ENCODE measurements around the gene FASN. TPM values are rescaled to one million over a fixed set of nuclear protein-coding genes. Genes with fewer than 3 reads are reported as not detected.

FASN gene
- total and polyA plus RNA-seq, 2 of the 13 experiments (the other 11 are each of a cell fraction or from before 2014, with no cell fraction given), result 51.7 to 101 TPM

DNA sequence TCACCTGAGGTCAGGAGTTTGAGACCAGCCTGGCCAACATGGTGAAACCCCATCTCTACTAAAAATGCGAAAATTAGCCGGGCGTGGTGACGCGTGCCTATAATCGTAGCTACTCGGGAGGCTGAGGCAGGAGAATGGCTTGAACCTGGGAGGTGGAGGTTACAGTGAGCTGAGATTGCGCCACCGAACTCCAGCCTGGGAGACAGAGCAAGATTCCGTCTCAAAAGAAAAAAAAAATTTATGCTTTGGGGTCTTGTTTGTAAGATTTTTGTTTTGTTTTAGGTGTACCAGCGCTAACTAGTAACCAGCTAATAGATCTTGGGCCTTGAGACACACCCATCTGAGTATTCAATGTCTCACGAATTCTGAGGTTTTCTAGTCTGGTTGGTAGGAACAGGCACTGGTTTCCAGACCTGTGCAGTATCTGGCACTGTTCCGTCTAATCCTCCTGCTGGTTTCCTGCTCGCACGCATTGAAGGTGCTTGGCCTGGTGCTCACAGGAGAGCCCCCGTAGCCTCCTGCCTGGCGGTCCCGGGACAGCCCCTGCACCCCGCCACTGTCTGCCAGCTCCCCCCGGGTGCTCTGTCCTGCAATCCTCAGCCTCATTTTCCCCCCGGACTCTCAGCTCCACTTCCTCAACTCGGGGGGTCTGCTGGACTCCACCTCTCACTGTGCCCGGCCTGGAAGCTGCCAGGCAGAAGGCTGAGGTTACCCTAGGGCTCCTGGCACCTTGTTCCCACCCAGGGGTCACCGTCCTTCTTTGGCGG, 21.8 kb downstream of the FASN start (continued):
- TF ChIP-seq, protein P1, sequence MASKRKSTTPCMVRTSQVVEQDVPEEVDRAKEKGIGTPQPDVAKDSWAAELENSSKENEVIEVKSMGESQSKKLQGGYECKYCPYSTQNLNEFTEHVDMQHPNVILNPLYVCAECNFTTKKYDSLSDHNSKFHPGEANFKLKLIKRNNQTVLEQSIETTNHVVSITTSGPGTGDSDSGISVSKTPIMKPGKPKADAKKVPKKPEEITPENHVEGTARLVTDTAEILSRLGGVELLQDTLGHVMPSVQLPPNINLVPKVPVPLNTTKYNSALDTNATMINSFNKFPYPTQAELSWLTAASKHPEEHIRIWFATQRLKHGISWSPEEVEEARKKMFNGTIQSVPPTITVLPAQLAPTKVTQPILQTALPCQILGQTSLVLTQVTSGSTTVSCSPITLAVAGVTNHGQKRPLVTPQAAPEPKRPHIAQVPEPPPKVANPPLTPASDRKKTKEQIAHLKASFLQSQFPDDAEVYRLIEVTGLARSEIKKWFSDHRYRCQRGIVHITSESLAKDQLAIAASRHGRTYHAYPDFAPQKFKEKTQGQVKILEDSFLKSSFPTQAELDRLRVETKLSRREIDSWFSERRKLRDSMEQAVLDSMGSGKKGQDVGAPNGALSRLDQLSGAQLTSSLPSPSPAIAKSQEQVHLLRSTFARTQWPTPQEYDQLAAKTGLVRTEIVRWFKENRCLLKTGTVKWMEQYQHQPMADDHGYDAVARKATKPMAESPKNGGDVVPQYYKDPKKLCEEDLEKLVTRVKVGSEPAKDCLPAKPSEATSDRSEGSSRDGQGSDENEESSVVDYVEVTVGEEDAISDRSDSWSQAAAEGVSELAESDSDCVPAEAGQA (IDR thresholded peaks at IDR 0.05; ENCODE audit: low read depth), result no peak
- TF ChIP-seq, protein P1 (CRISPR knock-in tag; IDR thresholded peaks at IDR 0.05; ENCODE audit: borderline replicate concordance), result no peak
- TF ChIP-seq, protein P2, sequence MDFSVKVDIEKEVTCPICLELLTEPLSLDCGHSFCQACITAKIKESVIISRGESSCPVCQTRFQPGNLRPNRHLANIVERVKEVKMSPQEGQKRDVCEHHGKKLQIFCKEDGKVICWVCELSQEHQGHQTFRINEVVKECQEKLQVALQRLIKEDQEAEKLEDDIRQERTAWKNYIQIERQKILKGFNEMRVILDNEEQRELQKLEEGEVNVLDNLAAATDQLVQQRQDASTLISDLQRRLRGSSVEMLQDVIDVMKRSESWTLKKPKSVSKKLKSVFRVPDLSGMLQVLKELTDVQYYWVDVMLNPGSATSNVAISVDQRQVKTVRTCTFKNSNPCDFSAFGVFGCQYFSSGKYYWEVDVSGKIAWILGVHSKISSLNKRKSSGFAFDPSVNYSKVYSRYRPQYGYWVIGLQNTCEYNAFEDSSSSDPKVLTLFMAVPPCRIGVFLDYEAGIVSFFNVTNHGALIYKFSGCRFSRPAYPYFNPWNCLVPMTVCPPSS (IDR thresholded peaks at IDR 0.05), result no peak
- TF ChIP-seq, protein P3, sequence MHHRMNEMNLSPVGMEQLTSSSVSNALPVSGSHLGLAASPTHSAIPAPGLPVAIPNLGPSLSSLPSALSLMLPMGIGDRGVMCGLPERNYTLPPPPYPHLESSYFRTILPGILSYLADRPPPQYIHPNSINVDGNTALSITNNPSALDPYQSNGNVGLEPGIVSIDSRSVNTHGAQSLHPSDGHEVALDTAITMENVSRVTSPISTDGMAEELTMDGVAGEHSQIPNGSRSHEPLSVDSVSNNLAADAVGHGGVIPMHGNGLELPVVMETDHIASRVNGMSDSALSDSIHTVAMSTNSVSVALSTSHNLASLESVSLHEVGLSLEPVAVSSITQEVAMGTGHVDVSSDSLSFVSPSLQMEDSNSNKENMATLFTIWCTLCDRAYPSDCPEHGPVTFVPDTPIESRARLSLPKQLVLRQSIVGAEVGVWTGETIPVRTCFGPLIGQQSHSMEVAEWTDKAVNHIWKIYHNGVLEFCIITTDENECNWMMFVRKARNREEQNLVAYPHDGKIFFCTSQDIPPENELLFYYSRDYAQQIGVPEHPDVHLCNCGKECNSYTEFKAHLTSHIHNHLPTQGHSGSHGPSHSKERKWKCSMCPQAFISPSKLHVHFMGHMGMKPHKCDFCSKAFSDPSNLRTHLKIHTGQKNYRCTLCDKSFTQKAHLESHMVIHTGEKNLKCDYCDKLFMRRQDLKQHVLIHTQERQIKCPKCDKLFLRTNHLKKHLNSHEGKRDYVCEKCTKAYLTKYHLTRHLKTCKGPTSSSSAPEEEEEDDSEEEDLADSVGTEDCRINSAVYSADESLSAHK (CRISPR knock-in tag; IDR thresholded peaks at IDR 0.05; ENCODE audit: borderline replicate concordance), result no peak
- TF ChIP-seq, protein P4, sequence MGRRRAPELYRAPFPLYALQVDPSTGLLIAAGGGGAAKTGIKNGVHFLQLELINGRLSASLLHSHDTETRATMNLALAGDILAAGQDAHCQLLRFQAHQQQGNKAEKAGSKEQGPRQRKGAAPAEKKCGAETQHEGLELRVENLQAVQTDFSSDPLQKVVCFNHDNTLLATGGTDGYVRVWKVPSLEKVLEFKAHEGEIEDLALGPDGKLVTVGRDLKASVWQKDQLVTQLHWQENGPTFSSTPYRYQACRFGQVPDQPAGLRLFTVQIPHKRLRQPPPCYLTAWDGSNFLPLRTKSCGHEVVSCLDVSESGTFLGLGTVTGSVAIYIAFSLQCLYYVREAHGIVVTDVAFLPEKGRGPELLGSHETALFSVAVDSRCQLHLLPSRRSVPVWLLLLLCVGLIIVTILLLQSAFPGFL (CRISPR knock-in tag; IDR thresholded peaks at IDR 0.05), result no peak
- TF ChIP-seq ZNF556 (CRISPR knock-in tag; IDR thresholded peaks at IDR 0.05; ENCODE audit: borderline replicate concordance) (0 out of 2 replicates have a peak, but pooled peaks have one; percentile 44), ZNF101 (CRISPR knock-in tag; IDR thresholded peaks at IDR 0.05; ENCODE audit: borderline replicate concordance, low read depth) (peak; percentile 77; the same call in 1 of the 2 replicates), ZNF143 (CRISPR knock-in tag; IDR thresholded peaks at IDR 0.05) (no peak), CBFB (CRISPR knock-in tag; IDR thresholded peaks at IDR 0.05) (no peak), RBM22 (optimal IDR thresholded peaks at IDR 0.05; ENCODE audit: low read length) (peak; percentile 96), REXO4 (CRISPR knock-in tag; IDR thresholded peaks at IDR 0.05; ENCODE audit: borderline replicate concordance) (0 out of 2 replicates have a peak, but pooled peaks have one; percentile 12), SMAD1 (CRISPR knock-in tag; IDR thresholded peaks at IDR 0.05; ENCODE audit: borderline replicate concordance, low read depth) (no peak), ZNF761 (CRISPR knock-in tag; conservative IDR thresholded peaks at IDR 0.05) (no peak)
- TF ChIP-seq, protein P5, sequence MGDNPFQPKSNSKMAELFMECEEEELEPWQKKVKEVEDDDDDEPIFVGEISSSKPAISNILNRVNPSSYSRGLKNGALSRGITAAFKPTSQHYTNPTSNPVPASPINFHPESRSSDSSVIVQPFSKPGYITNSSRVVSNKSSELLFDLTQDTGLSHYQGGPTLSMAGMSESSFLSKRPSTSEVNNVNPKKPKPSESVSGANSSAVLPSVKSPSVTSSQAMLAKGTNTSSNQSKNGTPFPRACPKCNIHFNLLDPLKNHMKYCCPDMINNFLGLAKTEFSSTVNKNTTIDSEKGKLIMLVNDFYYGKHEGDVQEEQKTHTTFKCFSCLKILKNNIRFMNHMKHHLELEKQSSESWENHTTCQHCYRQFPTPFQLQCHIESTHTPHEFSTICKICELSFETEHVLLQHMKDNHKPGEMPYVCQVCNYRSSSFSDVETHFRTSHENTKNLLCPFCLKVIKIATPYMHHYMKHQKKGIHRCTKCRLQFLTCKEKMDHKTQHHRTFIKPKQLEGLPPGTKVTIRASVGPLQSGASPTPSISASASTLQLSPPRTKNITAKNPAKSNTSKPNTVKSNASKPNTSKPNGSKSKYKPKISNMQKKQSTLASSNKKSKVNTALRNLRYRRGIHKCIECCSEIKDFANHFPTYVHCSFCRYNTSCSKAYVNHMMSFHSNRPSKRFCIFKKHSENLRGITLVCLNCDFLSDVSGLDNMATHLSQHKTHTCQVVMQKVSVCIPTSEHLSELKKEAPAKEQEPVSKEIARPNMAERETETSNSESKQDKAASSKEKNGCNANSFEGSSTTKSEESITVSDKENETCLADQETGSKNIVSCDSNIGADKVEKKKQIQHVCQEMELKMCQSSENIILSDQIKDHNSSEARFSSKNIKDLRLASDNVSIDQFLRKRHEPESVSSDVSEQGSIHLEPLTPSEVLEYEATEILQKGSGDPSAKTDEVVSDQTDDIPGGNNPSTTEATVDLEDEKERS (CRISPR knock-in tag; IDR thresholded peaks at IDR 0.05), result no peak

Data from HepG2 (cell line).